GM18868 (cell line): ENCODE results near the gene RNF187.
A peak's percentile ranks its signal among the peaks of the same experiment; 100 is the strongest.
"Not testable (repeated sequence)": the region's sequence is repeated elsewhere in the genome, so short reads cannot be mapped to it uniquely, and the experiment has no call there.

Source experiments
- ATAC-seq: cut with Tn5 transposase; IDR thresholded peaks from one replicate; pipeline ENCODE4 v1.9.1; 2021; ENCODE audit warnings: mild to moderate bottlenecking, moderate library complexity; ENCODE audit not compliant: unreplicated experiment

RNF187 gene

DNA sequence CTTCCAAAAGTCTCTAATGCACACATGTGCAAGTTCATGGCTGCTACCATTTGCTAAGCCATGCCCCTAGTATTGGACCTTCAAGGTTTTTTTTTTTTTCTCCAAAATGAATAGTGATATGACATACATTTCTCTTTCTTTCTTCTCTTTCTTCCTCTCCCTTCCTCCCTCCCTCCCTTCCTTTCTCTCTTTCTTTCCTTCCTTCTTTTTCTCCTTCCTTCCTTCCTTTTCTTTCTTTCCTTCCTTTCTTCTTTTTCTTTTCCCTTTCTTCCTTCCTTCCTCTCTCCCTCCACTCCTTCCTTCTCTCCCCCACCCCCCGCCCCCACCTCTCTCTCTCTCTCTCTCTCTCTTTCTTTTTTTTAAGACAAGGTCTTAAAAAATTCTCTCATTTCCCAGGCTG lies 3.4 kb upstream of the RNF187 start:
- ATAC-seq: no peak

DNA sequence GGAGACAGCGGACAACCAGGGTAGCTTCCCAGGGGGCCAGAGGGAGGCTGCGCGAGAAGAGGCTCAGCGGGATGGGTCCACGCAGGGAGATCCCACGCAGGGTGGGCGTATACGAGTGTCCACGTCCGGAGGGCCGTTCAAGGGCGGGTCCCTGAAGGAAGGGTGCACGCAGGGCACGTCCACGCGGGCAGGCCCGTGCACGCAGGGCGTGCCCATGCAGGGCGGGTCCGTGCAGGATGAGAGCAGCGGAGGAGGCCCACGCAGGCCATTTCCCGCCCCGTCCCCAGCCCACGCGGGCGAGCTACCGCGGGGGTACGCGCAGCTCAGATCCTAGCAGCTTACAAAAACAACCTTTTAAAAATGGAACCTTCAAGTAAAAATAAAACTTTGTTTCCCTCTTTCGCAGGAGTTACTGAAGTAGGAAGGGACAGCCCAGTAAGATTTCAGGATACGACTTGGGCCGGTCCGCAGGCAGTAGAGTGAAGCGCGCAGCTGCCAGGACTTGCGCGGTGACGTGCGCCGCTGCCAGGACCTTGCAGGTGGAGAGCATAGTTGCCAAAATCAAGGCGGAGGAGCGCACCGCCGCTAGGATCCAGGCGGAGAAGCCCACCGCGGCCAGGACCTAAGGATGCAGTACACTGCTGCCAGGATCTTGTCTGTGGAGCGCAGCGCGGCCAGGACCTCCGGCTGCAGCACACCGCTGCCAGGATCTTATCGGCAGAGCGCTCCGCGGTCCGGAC lies 416 bp upstream of the RNF187 start:
- ATAC-seq: peak; percentile 60

GRCh38 chr1:228488125-228488817 lies 1.1 kb downstream of the RNF187 start:
- ATAC-seq: no peak

DNA sequence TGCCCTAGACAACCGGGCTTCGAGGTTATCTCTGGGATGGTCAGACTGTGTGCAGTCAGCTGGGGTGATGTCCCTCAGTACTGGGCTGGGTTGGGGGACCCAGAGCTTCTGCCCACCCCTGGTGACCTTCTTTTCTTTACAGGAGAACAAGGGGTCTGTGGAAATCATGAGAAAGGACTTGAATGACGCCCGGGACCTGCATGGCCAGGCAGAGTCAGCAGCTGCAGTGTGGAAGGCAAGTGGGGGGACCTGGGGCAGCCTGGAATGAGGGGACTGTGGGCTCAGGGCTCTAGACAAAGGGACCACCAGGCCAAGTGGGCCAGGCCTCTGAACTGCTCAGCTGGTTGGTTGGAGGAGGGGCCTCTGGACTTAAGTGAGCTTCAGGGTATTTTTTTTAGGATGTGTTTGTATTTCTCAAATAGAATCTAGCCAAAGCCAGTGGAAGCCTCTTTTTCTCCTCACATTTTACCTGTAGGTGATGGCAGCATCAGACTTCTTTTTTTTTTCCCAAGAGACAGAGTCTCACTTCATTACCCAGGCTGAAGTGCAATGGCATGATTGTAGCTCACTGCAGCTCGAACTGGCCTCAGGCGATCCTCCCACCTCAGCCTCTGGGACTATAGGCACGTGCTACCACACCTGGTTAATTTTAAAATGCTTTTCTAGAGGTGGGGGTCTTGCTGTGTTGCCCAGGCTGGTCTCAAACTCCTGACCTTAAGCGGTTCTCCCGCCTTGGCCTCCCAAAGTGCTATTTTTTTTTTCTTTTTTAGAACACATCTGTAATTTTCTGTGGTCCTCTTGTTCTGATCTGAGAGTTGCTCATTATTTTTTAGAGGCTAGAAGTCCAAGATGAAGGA lies 1.9 kb downstream of the RNF187 start:
- no peak for ATAC-seq

GRCh38 chr1:228490120-228491078 lies 3.2 kb downstream of the RNF187 start:
- no peak for ATAC-seq

- ATAC-seq: no peak
Observed at GRCh38 chr1:228493141-228494043, 6.2 kb downstream of the RNF187 start.

DNA sequence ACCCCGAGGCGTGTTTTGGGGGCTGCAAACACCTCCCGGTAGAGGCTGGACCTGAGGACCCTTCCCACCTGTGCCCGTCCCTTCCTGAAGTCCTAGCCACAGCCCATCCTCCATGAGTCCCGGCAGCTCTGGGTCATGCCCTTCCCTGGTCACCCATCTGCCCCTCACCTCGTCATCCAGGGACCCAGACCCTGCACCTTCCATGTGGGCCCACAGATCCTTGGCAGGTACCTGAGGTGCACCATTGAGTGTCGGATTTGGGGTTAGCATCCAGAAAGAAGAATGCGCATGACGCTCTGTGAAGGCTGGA lies 6.8 kb downstream of the RNF187 start:
- no peak for ATAC-seq

GRCh38 chr1:228494391-228494790 lies 7.2 kb downstream of the RNF187 start:
- no peak for ATAC-seq

DNA sequence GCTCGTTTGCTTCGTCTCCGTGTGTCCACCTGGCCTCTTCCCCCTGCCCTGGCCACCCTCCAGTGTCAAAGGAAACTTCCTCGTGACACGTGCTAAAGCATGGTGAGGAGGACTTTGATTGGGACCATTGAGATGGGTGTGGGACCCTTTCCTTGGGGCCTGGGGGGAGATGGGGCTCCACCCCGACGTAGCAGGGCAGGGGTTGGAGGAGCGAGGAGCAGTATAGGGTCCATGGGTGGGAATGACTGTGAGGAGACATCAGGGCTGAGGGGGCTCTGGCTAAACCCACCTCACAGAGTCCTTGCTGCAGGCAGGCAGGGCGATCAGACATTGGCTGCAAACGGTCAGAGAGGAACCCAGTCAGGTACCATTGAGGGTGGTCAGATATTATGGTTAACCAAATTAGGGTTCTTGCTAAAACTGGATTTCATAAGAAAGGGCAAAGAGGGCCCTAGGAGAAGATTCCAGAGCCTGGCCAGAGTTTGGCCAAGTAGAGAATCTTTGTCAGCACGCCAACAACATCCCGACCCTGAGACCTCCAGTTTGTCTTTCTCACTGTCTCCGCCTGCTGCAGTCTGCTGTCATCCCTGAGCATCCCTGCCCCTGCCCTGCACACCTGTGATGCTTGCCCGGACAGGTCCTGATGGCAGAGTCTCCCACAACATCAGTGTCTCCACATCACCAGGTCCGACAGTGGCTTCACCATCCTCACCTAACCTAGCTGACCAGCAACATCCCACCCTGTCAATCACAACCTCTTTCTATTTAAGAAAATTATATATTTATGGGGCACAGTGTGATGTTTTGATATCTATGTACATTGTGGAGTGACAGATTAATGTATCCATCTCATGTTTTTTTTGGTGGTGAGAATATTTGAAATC lies 8.0 kb downstream of the RNF187 start:
- ATAC-seq: no peak

- no peak for ATAC-seq
Observed at GRCh38 chr1:228496084-228496483, 8.9 kb downstream of the RNF187 start.

DNA sequence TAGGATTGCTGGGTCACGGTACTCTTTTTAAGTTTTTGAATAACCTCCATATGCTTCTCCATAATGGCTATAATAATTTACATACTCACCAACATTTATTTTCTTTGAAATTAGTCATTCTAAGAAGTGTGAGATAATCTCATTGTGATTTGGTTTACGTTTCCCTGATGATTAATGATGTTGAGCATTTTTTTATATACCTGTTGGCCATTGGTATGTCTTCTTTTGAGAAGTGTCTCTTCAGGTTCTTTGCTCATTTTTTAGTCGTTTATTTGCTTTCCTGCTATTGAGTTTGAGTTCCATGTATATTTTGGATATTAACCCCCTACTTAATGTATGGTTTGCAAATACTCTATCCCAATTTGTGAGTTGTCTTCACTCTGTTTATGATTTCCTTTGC lies 9.3 kb downstream of the RNF187 start:
- ATAC-seq: no peak

- no peak for ATAC-seq
Observed at GRCh38 chr1:228497206-228497605, 10.0 kb downstream of the RNF187 start.

GRCh38 chr1:228497817-228498216 lies 10.6 kb downstream of the RNF187 start:
- no peak for ATAC-seq

- peak; percentile 32 for ATAC-seq
Observed at GRCh38 chr1:228500143-228500734, 13.1 kb downstream of the RNF187 start.

GRCh38 chr1:228500901-228501871 lies 14.0 kb downstream of the RNF187 start:
- peak; percentile 89 for ATAC-seq

DNA sequence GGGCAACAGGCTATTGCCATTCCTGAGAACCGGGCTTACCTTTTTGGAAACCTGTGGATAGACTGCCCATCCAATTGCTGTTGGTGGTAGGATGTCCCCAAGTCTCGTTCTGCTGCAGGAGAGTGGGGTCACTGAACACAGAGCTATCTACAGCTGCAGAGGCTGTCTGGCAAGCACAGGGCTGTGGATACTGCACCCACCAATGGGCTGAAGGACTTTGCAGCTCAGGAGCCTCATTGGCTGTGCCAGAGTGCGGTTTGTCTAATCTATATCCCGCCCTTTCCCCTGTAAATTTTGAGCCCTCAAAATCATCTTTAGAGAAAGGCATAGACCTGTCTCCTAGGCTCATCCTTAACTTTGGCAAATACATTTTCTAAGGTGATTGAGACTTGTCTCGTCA lies 15.3 kb downstream of the RNF187 start:
- no peak for ATAC-seq

DNA sequence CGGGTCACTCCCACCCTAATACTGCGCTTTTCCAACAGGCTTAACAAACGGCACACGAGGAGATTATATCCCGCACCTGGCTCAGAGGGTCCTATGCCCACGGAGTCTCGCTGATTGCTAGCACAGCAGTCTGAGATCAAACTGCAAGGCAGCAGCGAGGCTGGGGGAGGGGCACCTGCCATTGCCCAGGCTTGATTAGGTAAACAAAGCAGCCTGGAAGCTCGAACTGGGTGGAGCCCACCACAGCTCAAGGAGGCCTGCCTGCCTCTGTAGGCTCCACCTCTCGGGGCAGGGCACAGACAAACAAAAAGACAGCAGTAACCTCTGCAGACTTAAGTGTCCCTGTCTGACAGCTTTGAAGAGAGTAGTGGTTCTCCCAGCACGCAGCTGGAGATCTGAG lies 18.8 kb downstream of the RNF187 start:
- not testable (repeated sequence) for ATAC-seq
